ENCODE data around the gene NAMPT.
"Not testable (repeated sequence)": the region's sequence is repeated elsewhere in the genome, so short reads cannot be mapped to it uniquely, and the experiment has no call there.

Gene NAMPT

DNA sequence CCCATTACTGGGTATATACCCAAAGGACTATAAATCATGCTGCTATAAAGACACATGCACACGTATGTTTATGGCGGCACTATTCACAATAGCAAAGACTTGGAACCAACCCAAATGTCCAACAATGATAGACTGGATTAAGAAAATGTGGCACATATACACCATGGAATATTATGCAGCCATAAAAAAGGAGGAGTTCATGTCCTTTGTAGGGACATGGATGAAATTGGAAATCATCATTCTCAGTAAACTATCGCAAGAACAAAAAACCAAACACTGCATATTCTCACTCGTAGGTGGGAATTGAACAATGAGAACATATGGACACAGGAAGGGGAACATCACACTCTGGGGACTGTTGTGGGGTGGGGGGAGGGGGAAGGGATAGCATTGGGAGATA, 13.8 kb upstream of the NAMPT start:
- not testable (repeated sequence) for DNase-seq

DNA sequence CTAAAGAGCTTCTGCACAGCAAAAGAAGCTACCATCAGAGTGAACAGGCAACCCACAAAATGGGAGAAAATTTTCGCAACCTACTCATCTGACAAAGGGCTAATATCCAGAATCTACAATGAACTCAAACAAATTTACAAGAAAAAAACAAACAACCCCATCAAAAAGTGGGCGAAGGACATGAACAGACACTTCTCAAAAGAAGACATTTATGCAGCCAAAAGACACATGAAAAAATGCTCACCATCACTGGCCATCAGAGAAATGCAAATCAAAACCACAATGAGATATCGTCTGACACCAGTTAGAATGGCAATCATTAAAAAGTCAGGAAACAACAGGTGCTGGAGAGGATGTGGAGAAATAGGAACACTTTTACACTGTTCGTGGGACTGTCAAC, 13.4 kb upstream of the NAMPT start:
- not testable (repeated sequence) for DNase-seq

- DNase-seq = no peak
These were observed 9.6 kb upstream of the NAMPT start for GRCh38 chr7:106294334-106294733.

DNA sequence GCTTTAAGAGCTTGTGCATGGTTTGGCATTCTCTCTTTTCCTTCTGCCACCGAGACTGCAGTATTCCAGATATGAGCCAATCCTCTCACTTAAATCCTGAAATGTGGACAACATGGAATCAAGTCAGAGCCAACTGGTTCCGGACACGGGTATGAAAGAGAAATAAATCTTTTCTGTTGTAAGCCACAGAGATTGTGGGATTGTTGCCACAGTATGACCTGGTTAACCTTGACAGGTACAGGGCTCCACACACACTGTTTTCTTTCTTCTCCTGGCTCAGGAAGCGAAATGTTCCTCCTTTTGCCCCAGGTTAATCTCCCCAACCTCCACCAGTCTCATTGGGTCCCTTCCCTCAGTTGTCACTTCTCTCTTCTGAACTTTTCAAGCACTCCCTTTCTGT, 6.5 kb upstream of the NAMPT start:
- no peak for DNase-seq

DNA sequence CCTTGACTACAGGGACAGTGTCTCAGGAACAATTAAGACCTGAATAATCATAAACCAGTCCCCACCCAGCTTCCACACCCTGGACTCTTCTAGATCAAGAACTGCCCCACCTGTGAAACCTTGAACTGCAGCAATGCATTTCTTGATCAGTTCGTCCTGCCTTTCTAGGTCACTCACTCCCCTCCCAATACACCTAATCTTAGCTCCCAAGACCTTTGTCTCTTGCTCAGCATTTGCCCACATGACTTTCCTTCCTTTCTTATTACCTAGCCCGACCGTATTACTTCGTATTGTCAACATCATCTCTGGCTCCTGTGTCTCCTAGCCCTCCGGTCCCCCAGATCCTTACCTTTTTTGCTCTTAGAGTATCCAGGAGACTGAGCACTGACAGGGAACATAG, 5.5 kb upstream of the NAMPT start:
- no peak for DNase-seq

GRCh38 chr7:106289848-106290247, 5.1 kb upstream of the NAMPT start:
- DNase-seq = no peak

GRCh38 chr7:106288263-106288662, 3.5 kb upstream of the NAMPT start:
- no peak for DNase-seq

GRCh38 chr7:106287786-106288185, 3.0 kb upstream of the NAMPT start:
- DNase-seq = no peak

DNA sequence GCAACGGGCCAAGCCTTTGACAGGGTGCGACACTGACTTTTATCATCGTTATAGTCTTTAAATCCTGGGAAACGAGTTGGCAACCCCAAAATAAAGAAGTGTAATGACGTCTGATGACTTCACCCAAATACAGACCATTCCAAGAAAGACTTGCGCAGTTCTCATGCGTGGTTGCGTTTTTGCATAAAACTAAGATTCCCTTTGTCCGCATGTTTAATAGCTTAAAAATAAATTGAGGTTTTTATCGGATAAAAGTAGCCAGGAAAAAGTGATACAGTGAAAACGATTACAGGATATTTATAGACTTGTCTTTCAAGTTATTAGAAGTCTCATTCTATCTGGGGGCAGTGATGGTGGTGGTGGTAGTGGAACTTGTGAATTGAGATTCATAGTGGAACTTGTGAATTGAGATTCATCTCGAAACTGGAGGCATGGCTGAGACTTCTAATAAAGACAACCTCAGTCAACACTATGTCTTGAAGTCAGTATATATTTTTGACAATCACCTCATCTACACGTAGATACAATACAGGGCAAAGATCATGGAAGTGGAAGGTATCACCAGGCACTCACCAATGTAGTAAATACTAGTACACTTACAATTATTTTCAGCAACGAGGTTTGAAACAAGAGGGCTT, 1.2 kb upstream of the NAMPT start:
- no peak for DNase-seq

- DNase-seq = peak; percentile 99
These were observed 470 bp upstream of the NAMPT start for GRCh38 chr7:106285051-106285854.

- no peak for DNase-seq
These were observed 711 bp downstream of the NAMPT start for GRCh38 chr7:106283831-106284713.

DNA sequence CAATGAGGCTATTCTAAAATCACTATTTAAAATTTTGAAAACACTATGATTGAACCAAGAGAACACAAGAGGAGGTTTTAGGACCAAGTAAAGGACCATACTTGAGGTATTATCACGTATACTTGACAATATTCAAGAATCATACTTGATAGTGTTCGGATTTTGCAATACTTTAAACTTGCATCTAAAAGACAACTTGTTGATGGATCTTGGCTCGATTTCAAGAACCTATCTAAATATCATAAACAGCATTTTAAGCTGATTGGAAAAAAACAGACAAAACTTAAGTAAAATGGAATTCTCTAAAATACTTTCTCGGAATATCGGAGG, 1.3 kb downstream of the NAMPT start:
- DNase-seq = no peak

- DNase-seq = no peak
These were observed 1.9 kb downstream of the NAMPT start for GRCh38 chr7:106282852-106283251.

- no peak for DNase-seq
These were observed 2.4 kb downstream of the NAMPT start for GRCh38 chr7:106282390-106282789.

GRCh38 chr7:106281585-106282318, 3.0 kb downstream of the NAMPT start:
- DNase-seq = no peak

DNA sequence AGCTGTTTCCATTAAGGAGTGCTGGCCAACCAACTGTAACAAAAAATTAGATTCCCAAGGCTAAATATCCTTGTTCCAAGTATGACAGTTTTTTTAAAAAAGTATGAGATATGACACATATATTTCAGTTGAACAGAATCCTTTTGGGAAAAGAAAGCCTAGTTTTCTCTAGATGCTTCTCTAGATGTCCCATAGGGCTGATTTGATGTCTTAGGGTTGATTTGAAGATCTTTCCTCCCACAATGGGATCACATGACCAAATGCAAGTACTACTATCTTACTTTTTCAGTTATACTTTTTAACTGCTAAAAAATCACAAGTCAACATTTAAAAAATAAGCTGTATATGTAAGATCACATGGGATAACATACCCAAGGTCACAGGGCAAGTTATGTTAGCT, 3.7 kb downstream of the NAMPT start:
- DNase-seq = no peak

DNA sequence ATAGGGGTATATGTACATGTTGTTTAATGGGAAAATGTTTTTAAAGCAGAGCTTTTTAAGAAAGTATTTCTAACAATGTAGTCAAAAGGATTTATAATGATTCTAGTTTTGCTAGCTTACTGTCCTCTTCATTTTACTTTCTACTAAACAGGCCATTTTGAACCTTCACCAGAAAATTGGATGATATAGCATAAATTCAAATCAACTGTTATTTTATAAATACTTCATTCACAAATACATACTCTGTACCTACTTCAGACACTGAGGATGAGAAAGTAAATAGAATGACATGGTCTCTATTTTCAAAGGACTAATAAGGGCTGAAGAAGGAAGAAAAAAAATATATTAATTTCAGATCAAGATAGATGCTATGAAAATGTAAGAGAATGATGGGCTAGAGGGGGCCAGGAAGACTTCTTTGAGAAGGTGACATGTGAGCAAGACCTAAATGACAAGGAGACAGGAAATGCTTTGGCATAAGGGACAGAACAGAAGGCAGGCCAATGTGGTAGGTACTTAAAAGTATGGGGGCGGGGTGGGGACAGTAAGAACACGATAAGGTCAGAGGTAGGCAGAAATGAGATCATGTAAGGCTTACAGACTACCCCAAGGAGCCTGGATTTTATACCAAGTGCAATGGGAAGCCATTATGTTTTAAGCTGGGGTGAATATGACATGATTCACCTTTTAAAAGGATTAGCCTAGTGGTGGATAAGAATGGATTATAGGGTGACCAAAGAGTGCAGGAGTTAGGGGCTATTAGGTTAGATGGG, 5.2 kb downstream of the NAMPT start:
- DNase-seq = no peak

DNA sequence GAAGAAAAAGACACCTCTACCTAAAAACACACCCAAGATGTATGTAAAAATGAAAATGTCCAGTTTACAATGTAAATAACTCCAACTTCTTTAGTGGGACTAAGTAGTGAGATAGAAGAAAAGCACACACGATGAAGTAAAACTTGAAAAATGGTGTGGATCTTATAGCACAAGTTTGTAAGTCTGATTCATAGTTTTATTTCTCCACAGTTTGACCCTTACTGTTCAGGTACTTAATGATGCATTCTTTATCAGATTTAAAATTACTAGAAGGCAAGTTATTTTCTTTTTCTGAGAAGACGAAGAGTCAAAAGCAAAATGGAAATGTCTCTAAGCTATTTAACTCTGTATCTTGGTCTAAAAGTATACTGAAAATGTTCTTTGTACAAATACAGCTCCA, 6.1 kb downstream of the NAMPT start:
- no peak for DNase-seq

- DNase-seq = no peak
These were observed 6.8 kb downstream of the NAMPT start for GRCh38 chr7:106277976-106278375.

GRCh38 chr7:106276513-106276912, 8.3 kb downstream of the NAMPT start:
- no peak for DNase-seq

DNA sequence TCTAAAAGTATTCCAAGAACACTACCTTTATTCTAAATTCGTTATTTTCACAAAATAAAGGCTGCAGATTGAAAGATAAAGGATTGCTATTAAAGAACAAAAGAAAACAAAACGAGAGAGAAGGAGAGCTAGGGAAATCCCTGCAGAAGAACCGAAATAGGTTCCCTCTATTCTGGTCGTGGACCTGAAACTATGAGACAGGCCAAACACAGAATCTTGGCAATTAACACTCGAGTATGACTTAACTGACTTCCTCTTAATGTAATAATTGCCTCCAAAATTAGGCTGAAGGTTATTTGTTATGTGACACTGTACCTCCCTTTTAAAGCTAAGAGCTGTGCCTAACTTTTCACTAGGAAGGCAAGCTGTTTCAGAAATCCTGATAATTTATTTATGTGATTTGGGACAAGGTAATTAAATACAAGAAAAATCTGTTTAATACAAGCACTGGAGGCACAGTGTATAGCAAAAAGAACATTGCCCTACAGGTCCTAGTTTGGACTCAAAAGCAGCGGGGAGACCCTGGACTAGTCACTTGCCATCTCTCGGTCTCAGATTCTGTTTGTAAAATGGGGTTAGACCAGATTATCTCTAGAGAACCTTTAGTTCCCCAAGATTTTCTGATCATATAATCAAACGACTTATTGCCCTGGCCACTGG, 11.6 kb downstream of the NAMPT start:
- no peak for DNase-seq

All from NCI-H2107 (cell line).